ENCODE data around the gene FMNL3.

Gene FMNL3

GRCh38 chr12:49588721-49589516, 118.3 kb downstream of the FMNL3 start:
- no peak overlapping the region for H3K4me3 ChIP-seq (ENCODE audit: control insufficient read depth, low read depth, low read length)
- no peak for TF ChIP-seq CTCF (IDR thresholded peaks at IDR 0.05; ENCODE audit: control insufficient read depth, insufficient read depth, low read depth, low read length, missing control alignments)
- no peak for DNase-seq (ENCODE audit: low read depth)

- TF ChIP-seq CTCF (IDR thresholded peaks at IDR 0.05; ENCODE audit: control insufficient read depth, insufficient read depth, low read depth, low read length, missing control alignments) = no peak
- DNase-seq (ENCODE audit: low read depth) = no peak
- H3K4me3 ChIP-seq (ENCODE audit: control insufficient read depth, low read depth, low read length) = no peak overlapping the region
Observed at GRCh38 chr12:49588281-49588680, 118.9 kb downstream of the FMNL3 start.

GRCh38 chr12:49587174-49587908, 119.9 kb downstream of the FMNL3 start:
- no peak for DNase-seq (ENCODE audit: low read depth)
- no peak overlapping the region for H3K4me3 ChIP-seq (ENCODE audit: control insufficient read depth, low read depth, low read length)
- no peak for TF ChIP-seq CTCF (IDR thresholded peaks at IDR 0.05; ENCODE audit: control insufficient read depth, insufficient read depth, low read depth, low read length, missing control alignments)

All from AG09309 (cell line).